ENCODE measurements around the gene NRG3.
"Not testable (repeated sequence)": the region's sequence is repeated elsewhere in the genome, so short reads cannot be mapped to it uniquely, and the experiment has no call there.

GRCh38 chr10:82677932-82678331 is 802.9 kb downstream of the NRG3 start:
- TF ChIP-seq CTCF (IDR thresholded peaks at IDR 0.05); POLR2AphosphoS5 (IDR thresholded peaks at IDR 0.05; ENCODE audit: low read depth, low read length); REST (IDR thresholded peaks at IDR 0.05; ENCODE audit: insufficient read depth in 1 of 2, low read depth in 2 of 2, low read length in 1 of 2); TCF7L2 (IDR thresholded peaks at IDR 0.05; ENCODE audit: low read depth, low read length); SIN3A (IDR thresholded peaks at IDR 0.05; ENCODE audit: borderline replicate concordance, insufficient read depth, low read depth, low read length): not testable (repeated sequence)

Measured in Panc1 (cell line).